SK-N-MC (cell line): ENCODE results near the gene FAM98B.

Source experiments
- EZH2 ChIP-seq: fragments of 200-600 bp; sonication (generic); IDR thresholded peaks from one replicate; pipeline ENCODE4 v1.6.1; 2017; ENCODE audit warnings: antibody characterized with exemption
- POLR2AphosphoS5 ChIP-seq: IDR thresholded peaks from 2 replicates; pipeline ENCODE4 v1.6.1; 2012; ENCODE audit warnings: mild to moderate bottlenecking, low read depth, low read length, borderline replicate concordance

DNA sequence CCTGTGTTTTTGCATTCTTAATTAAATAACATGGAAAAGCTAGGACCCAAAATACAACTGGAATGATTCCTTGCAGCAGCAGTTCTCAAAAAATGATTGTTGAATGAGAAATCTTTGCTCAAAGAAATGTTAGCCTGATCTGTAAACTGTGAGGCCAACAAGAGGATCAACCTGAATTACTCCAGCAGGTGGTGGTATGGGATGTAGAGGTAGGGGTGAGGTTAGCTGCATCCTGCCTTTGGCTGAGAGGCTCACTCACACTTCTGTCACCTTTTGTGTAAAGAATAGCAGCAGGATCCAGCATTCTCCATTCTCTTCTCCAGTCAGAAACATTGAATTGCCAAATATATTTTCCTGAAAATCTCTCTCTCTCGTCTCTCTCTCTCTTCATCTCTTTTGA, 26.5 kb upstream of the FAM98B start:
- TF ChIP-seq EZH2, result no peak
- no peak for TF ChIP-seq POLR2AphosphoS5
